Ascending aorta (tissue), 2 donors: Measurements from ENCODE around the gene ANKRD65. TPM values are rescaled to one million over a fixed set of nuclear protein-coding genes. Genes with fewer than 3 reads are reported as not detected.
"Not testable (repeated sequence)": the region's sequence is repeated elsewhere in the genome, so short reads cannot be mapped to it uniquely, and the experiment has no call there.

Experiments used
- DNase-seq, 2 donors: peaks; one replicate each; pipeline ENCODE4 v3.0.0-alpha.2; 2019; ENCODE audit warnings: low spot score in 2 of 2
- H3K27ac ChIP-seq, 2 donors: fragments of 200-600 bp; sonication (generic); one replicate each; pipeline ENCODE4 v1.5.1; 2016 to 2017; ENCODE audit warnings: mild to moderate bottlenecking in 1 of 2
- H3K27me3 ChIP-seq: fragments of 200-600 bp; sonication (generic); one replicate; pipeline ENCODE4 v1.5.1; 2017
- H3K36me3 ChIP-seq, 2 donors: fragments of 200-600 bp; sonication (generic); one replicate each; pipeline ENCODE4 v1.5.1; 2016
- H3K4me1 ChIP-seq, 2 donors: fragments of 200-600 bp; sonication (generic); one replicate each; pipeline ENCODE4 v1.5.1; 2016 to 2017; ENCODE audit warnings: mild to moderate bottlenecking in 1 of 2
- H3K4me3 ChIP-seq, 2 donors: fragments of 200-600 bp; sonication (generic); one replicate each; pipeline ENCODE4 v1.5.1; 2016 to 2017; ENCODE audit warnings: mild to moderate bottlenecking in 1 of 2
- H3K9me3 ChIP-seq, 2 donors: fragments of 200-600 bp; sonication (generic); one replicate each; pipeline ENCODE4 v1.5.1; 2016
- intact Hi-C: fragments of 100-400 bp; cut with DNase I; formaldehyde crosslinking; loops from one replicate; pipeline ENCODE4 v1.15.1; 2023
- total RNA-seq: library from RNA; depleted of rRNA; stranded (reverse); fragments of >200 nt; gene quantifications from one replicate; pipeline ENCODE4 v1.1.0, GENCODE V29; 2016
- TF ChIP-seq, protein P1 (sequence below), 3 experiments: fragments of 200-600 bp in 2 of 3; fragments of 450-650 bp in 1 of 3; sonication (generic) in 2 of 3; IDR thresholded peaks; one replicate each; pipeline ENCODE4 v1.5.1; 2016 to 2019; ENCODE audit warnings: antibody characterized with exemption in 3 of 3, mild to moderate bottlenecking in 1 of 3, moderate library complexity in 1 of 3

Gene ANKRD65
- total RNA-seq, 1 donor from 2014 or later: 12.5 TPM

DNA sequence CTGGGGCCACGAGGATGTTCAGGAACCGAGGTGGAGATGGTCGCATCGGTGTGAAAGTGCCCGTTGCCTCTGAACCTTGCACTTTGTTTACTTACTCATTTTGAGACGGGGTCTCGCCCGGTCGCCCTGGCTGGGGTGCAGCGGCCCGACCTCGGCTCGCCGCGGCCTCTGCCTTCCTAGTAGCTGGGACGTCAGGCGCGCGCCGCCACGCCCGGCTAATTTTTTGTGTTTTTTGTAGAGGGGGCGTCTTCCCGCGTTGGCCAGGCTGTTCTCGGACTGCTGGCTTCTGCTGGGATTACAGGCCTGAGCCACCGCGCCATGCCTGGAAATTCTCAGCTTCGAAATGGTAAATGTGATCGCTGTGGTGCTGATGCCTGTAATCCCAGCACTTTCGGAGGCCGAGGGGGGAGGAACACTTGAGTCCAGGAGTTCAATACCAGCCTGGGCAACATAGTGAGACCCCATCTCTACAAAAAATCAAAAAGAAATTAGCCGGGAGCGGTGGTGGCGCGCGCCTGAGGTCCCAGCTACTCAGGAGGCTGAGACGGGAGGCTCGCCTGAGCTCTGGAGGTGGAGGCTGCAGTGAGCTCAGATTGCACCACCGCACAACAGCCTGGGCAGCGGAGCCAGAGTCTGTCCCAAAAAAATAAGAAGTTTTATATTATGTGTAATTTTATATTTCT is 13.3 kb downstream of the ANKRD65 start:
- no peak for DNase-seq
- Histone ChIP-seq H3K9me3 (no peaks in the 10 kb centered on the region), H3K27me3 (no peaks in the 10 kb centered on the region), H3K27ac (peak overlapping the region; percentile 72 to 77), H3K4me3 (peak overlapping the region; percentile 68 to 93), H3K36me3 (peaks cover 15 to 29% of the 10 kb centered on the region in 2 donors), H3K4me1 (peaks cover 7 to 25% of the 10 kb centered on the region in 2 donors)
- TF ChIP-seq, protein P1, sequence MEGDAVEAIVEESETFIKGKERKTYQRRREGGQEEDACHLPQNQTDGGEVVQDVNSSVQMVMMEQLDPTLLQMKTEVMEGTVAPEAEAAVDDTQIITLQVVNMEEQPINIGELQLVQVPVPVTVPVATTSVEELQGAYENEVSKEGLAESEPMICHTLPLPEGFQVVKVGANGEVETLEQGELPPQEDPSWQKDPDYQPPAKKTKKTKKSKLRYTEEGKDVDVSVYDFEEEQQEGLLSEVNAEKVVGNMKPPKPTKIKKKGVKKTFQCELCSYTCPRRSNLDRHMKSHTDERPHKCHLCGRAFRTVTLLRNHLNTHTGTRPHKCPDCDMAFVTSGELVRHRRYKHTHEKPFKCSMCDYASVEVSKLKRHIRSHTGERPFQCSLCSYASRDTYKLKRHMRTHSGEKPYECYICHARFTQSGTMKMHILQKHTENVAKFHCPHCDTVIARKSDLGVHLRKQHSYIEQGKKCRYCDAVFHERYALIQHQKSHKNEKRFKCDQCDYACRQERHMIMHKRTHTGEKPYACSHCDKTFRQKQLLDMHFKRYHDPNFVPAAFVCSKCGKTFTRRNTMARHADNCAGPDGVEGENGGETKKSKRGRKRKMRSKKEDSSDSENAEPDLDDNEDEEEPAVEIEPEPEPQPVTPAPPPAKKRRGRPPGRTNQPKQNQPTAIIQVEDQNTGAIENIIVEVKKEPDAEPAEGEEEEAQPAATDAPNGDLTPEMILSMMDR (IDR thresholded peaks at IDR 0.05): peak in 1 of 3 experiments; percentile 10
- intact Hi-C loops: loop anchor here (1.0 to 10.0 kb wide), 8 partner anchors 8 to 293 kb away; partner anchors contain the start of genes ATAD3A, ATAD3B, AURKAIP1 and C1orf159

DNA sequence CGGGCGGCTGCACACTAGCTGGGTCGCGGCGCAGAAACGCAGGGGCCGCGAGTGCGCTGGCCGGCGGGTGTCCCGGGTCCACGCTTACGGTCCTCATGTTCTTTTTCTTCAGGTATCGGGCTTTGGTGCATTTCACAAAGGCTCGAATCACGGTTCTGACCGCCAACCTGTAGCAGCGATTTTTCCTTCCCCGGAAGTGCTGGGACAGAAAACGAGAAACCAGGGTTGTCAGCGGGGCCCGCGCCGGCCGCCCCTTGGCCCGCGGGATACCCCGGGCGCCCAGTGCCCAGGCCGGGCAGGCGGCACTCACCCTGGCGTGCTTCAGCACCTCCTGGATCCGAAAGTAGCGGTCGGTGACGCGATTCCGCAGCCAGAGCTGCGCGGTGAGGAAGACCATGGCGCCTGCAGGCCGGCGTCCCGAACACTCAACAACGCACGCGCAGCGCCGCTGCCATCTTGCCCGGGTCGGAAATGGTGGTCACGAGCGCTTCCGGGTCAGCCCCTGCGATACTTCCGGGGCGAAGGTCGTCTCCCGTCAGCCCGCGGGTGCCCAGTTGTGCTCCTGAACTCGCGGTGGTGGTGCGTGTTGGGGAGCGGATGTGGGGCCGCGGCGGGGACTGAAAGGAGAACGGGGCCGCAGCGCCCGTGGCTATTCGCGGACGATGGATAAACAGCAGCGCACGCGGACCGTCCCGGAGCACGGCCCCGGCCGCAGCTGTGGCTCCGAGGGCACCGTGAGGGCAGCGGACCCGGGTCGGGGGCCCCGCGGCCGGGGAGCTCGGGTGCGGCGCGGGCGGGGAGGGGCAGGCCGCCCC is 14.0 kb downstream of the ANKRD65 start, which contains the start of gene MRPL20:
Gene MRPL20 (minus strand): TSS at position 473 of the 815 bp plus-strand sequence. CDS start 76 bp downstream, at position 397.
- Histone ChIP-seq H3K4me1 (peaks cover 7 to 25% of the 10 kb centered on the region in 2 donors), H3K4me3 (peak within 1 kb of the TSS; percentile 68 to 93), H3K9me3 (no peaks in the 10 kb centered on the region)

GRCh38 chr1:1406101-1406820 is 14.8 kb downstream of the ANKRD65 start:
- TF ChIP-seq, protein P1 (IDR thresholded peaks at IDR 0.05): no peak
- Histone ChIP-seq H3K27me3 (no peaks in the 10 kb centered on the region), H3K4me3 (peak overlapping the region; percentile 68 to 93), H3K9me3 (no peaks in the 10 kb centered on the region), H3K27ac (peak overlapping the region; percentile 72 to 77), H3K36me3 (peaks cover 27 to 44% of the 10 kb centered on the region in 2 donors), H3K4me1 (peaks cover 7 to 25% of the 10 kb centered on the region in 2 donors)
- intact Hi-C loops: loop anchor here (2.0 to 10.0 kb wide), 5 partner anchors 57 to 291 kb away; partner anchors contain the start of genes ATAD3A, C1orf159, DVL1 and MIB2
- DNase-seq: no peak

More for the DNA sequence above, 14.0 kb downstream of the ANKRD65 start, which contains the start of gene MRPL20:
- Histone ChIP-seq H3K36me3 (peaks cover 20 to 36% of the 10 kb centered on the region in 2 donors), H3K27ac (peak within 1 kb of the TSS; percentile 72 to 77), H3K27me3 (no peaks in the 10 kb centered on the region)
- intact Hi-C loops: loop anchor here (1.0 to 10.0 kb wide), 8 partner anchors 8 to 292 kb away; partner anchors contain the start of genes ATAD3A, ATAD3B, AURKAIP1 and C1orf159
- TF ChIP-seq, protein P1 (IDR thresholded peaks at IDR 0.05): no peak
- DNase-seq: peak; percentile 76 to 97

- H3K9me3 ChIP-seq: no peaks in the 10 kb centered on the region
- H3K27ac ChIP-seq: no peak overlapping the region
- DNase-seq: no peak
- peaks cover 11 to 35% of the 10 kb centered on the region in 2 donors for H3K4me1 ChIP-seq
- peaks cover 29 to 52% of the 10 kb centered on the region in 2 donors for H3K36me3 ChIP-seq
- no peaks in the 10 kb centered on the region for H3K27me3 ChIP-seq
- intact Hi-C loops: loop anchor here (10.0 kb wide), 3 partner anchors 111 to 289 kb away; partner anchors contain the start of genes ATAD3A, C1orf159 and MIB2
- no peak overlapping the region for H3K4me3 ChIP-seq
- TF ChIP-seq, protein P1 (IDR thresholded peaks at IDR 0.05): no peak
These were observed 17.4 kb downstream of the ANKRD65 start for GRCh38 chr1:1403653-1404052.

GRCh38 chr1:1402901-1403392 is 18.1 kb downstream of the ANKRD65 start:
- not testable (repeated sequence) for DNase-seq, H3K27me3 ChIP-seq, H3K4me3 ChIP-seq, H3K9me3 ChIP-seq, H3K27ac ChIP-seq
- peaks cover 29 to 53% of the 10 kb centered on the region in 2 donors for H3K36me3 ChIP-seq
- H3K4me1 ChIP-seq: peaks cover 17 to 32% of the 10 kb centered on the region in 2 donors
- intact Hi-C loops: loop anchor here (10.0 kb wide), 3 partner anchors 112 to 288 kb away; partner anchors contain the start of genes ATAD3A, C1orf159 and MIB2
